Measurements from ENCODE around the gene GALM. TPM values are rescaled to one million over a fixed set of nuclear protein-coding genes. Genes with fewer than 3 reads are reported as not detected.

GALM gene
- total RNA-seq, 1 donor from 2014 or later = 2.9 TPM

DNA sequence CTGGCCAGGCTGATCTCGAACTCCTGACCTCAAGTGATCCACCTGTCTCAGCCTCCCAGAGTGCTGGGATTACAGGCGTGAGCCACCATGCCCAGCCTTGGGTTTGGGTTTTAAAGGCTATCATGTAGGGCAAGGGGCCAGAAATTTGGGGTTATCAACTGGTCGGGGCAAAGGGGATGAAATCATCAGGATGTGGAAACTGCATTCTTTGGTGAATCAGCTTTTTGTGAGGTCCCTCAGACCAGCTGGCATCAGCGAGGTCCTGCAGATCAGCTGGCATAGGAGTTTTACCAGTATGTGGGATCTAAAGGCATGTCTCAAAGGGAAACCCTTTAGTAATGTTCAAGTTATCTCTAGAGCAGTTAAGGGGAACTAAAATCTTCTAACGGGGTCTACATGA is 105.7 kb downstream of the GALM start:
- Mint-ChIP-seq H3K27ac (ENCODE audit: unreplicated experiment) (no peak overlapping the region), H3K4me1 (ENCODE audit: unreplicated experiment) (no peaks in the 10 kb centered on the region), H3K36me3 (ENCODE audit: unreplicated experiment) (no peaks in the 10 kb centered on the region), H3K27me3 (ENCODE audit: unreplicated experiment) (peaks cover 17% of the 10 kb centered on the region), H3K4me3 (ENCODE audit: unreplicated experiment) (no peak overlapping the region), H3K9me3 (ENCODE audit: unreplicated experiment) (no peaks in the 10 kb centered on the region)
- TF ChIP-seq, protein P1, sequence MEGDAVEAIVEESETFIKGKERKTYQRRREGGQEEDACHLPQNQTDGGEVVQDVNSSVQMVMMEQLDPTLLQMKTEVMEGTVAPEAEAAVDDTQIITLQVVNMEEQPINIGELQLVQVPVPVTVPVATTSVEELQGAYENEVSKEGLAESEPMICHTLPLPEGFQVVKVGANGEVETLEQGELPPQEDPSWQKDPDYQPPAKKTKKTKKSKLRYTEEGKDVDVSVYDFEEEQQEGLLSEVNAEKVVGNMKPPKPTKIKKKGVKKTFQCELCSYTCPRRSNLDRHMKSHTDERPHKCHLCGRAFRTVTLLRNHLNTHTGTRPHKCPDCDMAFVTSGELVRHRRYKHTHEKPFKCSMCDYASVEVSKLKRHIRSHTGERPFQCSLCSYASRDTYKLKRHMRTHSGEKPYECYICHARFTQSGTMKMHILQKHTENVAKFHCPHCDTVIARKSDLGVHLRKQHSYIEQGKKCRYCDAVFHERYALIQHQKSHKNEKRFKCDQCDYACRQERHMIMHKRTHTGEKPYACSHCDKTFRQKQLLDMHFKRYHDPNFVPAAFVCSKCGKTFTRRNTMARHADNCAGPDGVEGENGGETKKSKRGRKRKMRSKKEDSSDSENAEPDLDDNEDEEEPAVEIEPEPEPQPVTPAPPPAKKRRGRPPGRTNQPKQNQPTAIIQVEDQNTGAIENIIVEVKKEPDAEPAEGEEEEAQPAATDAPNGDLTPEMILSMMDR (IDR thresholded peaks at IDR 0.05) = no peak
- DNase-seq (ENCODE audit: extremely low spot score, unreplicated experiment) = no peak

DNA sequence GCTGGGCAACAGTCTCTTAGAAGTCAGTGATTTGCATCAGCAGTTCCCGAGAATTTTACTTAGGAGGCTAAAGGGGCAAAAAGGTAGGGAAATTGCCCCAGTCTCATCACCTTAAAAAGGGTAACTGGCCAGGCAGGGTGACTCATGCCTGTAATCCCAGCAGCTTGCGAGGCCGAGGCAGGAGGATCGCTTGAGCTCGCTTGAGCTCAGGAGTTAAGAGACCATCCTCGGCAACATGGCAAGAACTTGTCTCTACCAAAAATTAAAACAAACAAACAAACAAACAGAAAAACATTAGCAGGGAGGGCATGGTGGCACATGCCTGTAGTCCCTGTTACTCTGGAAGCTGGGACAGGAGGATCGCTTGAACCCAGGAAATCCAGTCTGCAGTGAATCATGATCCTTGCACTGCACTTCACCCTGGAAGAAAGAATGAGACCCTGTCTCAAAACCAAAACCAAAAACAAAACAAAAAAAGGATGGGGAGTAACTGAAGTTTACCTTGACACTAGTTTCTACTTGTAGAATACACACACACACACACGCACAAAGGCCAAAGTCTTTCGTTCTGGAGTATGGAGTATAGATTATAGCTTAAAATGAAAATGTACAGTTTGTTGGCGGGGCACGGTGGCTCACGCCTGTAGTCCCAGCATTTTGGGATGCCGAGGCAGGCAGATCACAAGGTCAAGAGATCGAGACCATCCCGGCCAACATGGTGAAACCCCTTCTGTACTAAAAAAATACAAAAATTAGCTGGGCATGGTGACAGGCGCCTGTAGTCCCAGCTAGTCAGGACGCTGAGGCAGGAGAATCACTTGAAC is 109.4 kb downstream of the GALM start:
- Mint-ChIP-seq H3K27ac (ENCODE audit: unreplicated experiment) (no peak overlapping the region), H3K9me3 (ENCODE audit: unreplicated experiment) (no peaks in the 10 kb centered on the region), H3K4me1 (ENCODE audit: unreplicated experiment) (peaks cover 13% of the 10 kb centered on the region), H3K36me3 (ENCODE audit: unreplicated experiment) (no peaks in the 10 kb centered on the region), H3K4me3 (ENCODE audit: unreplicated experiment) (no peak overlapping the region), H3K27me3 (ENCODE audit: unreplicated experiment) (peaks cover 17% of the 10 kb centered on the region)
- no peak for DNase-seq (ENCODE audit: extremely low spot score, unreplicated experiment)
- TF ChIP-seq, protein P1 (IDR thresholded peaks at IDR 0.05) = no peak

- Mint-ChIP-seq H3K27me3 (ENCODE audit: unreplicated experiment) (peaks cover 17% of the 10 kb centered on the region), H3K27ac (ENCODE audit: unreplicated experiment) (no peak overlapping the region), H3K9me3 (ENCODE audit: unreplicated experiment) (no peaks in the 10 kb centered on the region), H3K36me3 (ENCODE audit: unreplicated experiment) (no peaks in the 10 kb centered on the region), H3K4me1 (ENCODE audit: unreplicated experiment) (peaks cover 13% of the 10 kb centered on the region), H3K4me3 (ENCODE audit: unreplicated experiment) (no peak overlapping the region)
- DNase-seq (ENCODE audit: extremely low spot score, unreplicated experiment) = no peak
- TF ChIP-seq, protein P1 (IDR thresholded peaks at IDR 0.05) = no peak
These were observed 110.0 kb downstream of the GALM start for GRCh38 chr2:38775921-38776225.

- Mint-ChIP-seq H3K4me3 (ENCODE audit: unreplicated experiment) (peak overlapping the region; percentile 38), H3K27me3 (ENCODE audit: unreplicated experiment) (peaks cover 17% of the 10 kb centered on the region), H3K27ac (ENCODE audit: unreplicated experiment) (no peak overlapping the region), H3K4me1 (ENCODE audit: unreplicated experiment) (peaks cover 13% of the 10 kb centered on the region), H3K36me3 (ENCODE audit: unreplicated experiment) (no peaks in the 10 kb centered on the region), H3K9me3 (ENCODE audit: unreplicated experiment) (no peaks in the 10 kb centered on the region)
- TF ChIP-seq, protein P1 (IDR thresholded peaks at IDR 0.05) = no peak
- no peak for DNase-seq (ENCODE audit: extremely low spot score, unreplicated experiment)
These were observed 110.6 kb downstream of the GALM start for GRCh38 chr2:38776531-38776930.

DNA sequence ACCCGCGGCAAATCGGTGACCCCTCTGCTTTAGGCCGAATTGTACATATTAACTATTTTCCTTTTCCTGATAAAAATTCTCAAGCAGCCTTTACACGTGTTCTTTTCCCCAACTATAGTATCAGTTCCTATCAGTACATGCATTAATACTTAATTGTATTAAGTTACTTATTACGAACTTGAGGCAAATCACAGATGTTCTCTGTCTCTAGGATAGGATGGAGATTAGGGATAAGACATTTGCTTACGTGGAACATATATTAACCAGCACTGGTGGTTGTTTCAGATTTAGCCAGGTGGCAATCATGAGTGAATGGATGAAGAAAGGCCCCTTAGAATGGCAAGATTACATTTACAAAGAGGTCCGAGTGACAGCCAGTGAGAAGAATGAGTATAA is 112.8 kb downstream of the GALM start:
- Mint-ChIP-seq H3K9me3 (ENCODE audit: unreplicated experiment) (no peaks in the 10 kb centered on the region), H3K4me3 (ENCODE audit: unreplicated experiment) (peak overlapping the region; percentile 100)

More for the DNA sequence above, 112.8 kb downstream of the GALM start:
- TF ChIP-seq, protein P1 (IDR thresholded peaks at IDR 0.05) = no peak
- Mint-ChIP-seq H3K36me3 (ENCODE audit: unreplicated experiment) (peaks cover 3% of the 10 kb centered on the region), H3K4me1 (ENCODE audit: unreplicated experiment) (peaks cover 13% of the 10 kb centered on the region), H3K27me3 (ENCODE audit: unreplicated experiment) (peaks cover 17% of the 10 kb centered on the region), H3K27ac (ENCODE audit: unreplicated experiment) (peak overlapping the region; percentile 93)
- DNase-seq (ENCODE audit: extremely low spot score, unreplicated experiment) = no peak

All from osteocyte (in vitro differentiated cells).